Ishikawa (cell line): ENCODE results near the gene PTPRD.

Source experiments
- CEBPB ChIP-seq: IDR thresholded peaks from 2 replicates; pipeline ENCODE4 v1.6.1; 2012
- CREB1 ChIP-seq: IDR thresholded peaks from 2 replicates; pipeline ENCODE4 v1.6.1; 2012; ENCODE audit warnings: low read depth
- EGR1 ChIP-seq: IDR thresholded peaks from 2 replicates; pipeline ENCODE4 v1.6.1; 2012
- EP300 ChIP-seq: IDR thresholded peaks from 2 replicates; pipeline ENCODE4 v1.6.1; 2012; ENCODE audit warnings: borderline replicate concordance
- FOXM1 ChIP-seq: IDR thresholded peaks from 2 replicates; pipeline ENCODE4 v1.6.1; 2012; ENCODE audit warnings: low read depth, borderline replicate concordance
- MAX ChIP-seq: IDR thresholded peaks from 2 replicates; pipeline ENCODE4 v1.6.1; 2012
- NFIC ChIP-seq: IDR thresholded peaks from 2 replicates; pipeline ENCODE4 v1.6.1; 2012
- RAD21 ChIP-seq: IDR thresholded peaks from 2 replicates; pipeline ENCODE4 v1.6.1; 2012; ENCODE audit warnings: low read depth
- REST ChIP-seq: IDR thresholded peaks from 2 replicates; pipeline ENCODE4 v1.6.1; 2012; ENCODE audit warnings: low read depth, mild to moderate bottlenecking
- TAF1 ChIP-seq: IDR thresholded peaks from 2 replicates; pipeline ENCODE4 v1.6.1; 2012; ENCODE audit warnings: low read depth, mild to moderate bottlenecking
- TCF12 ChIP-seq: IDR thresholded peaks from 2 replicates; pipeline ENCODE4 v1.6.1; 2012; ENCODE audit warnings: low read depth
- TEAD4 ChIP-seq: IDR thresholded peaks from 2 replicates; pipeline ENCODE4 v1.6.1; 2012
- USF1 ChIP-seq: IDR thresholded peaks from 2 replicates; pipeline ENCODE4 v1.6.1; 2012
- YY1 ChIP-seq: IDR thresholded peaks from 2 replicates; pipeline ENCODE4 v1.6.1; 2012; ENCODE audit warnings: low read depth
- ZBTB7A ChIP-seq: IDR thresholded peaks from 2 replicates; pipeline ENCODE4 v1.6.1; 2012; ENCODE audit warnings: low read depth

Gene PTPRD

GRCh38 chr9:8769153-8769552 is 1843.6 kb downstream of the PTPRD start:
- TF ChIP-seq EP300, result no peak
- no peak for TF ChIP-seq TAF1
- TF ChIP-seq USF1, result no peak
- TF ChIP-seq RAD21, result no peak
- no peak for TF ChIP-seq CREB1

GRCh38 chr9:8766096-8766495 is 1846.7 kb downstream of the PTPRD start:
- TF ChIP-seq CEBPB (no peak), EP300 (no peak)

- TF ChIP-seq RAD21 (no peak), TAF1 (no peak), TEAD4 (no peak), TCF12 (no peak), USF1 (no peak), REST (no peak), MAX (no peak), EP300 (no peak), ZBTB7A (no peak), EGR1 (no peak), FOXM1 (no peak), YY1 (no peak), CEBPB (no peak), NFIC (no peak), CREB1 (no peak)
These were observed 1848.8 kb downstream of the PTPRD start for GRCh38 chr9:8764051-8764450.

- TF ChIP-seq YY1 (no peak), CREB1 (no peak), ZBTB7A (no peak), MAX (no peak), CEBPB (no peak), RAD21 (no peak), EP300 (no peak), NFIC (no peak), REST (no peak), TEAD4 (no peak), EGR1 (no peak), TCF12 (no peak), TAF1 (no peak), USF1 (no peak), FOXM1 (no peak)
These were observed 1850.2 kb downstream of the PTPRD start for GRCh38 chr9:8762479-8763085.

- no peak for TF ChIP-seq TEAD4
- TF ChIP-seq CREB1, result no peak
- TF ChIP-seq RAD21, result no peak
- no peak for TF ChIP-seq USF1
- no peak for TF ChIP-seq EGR1
- no peak for TF ChIP-seq ZBTB7A
- no peak for TF ChIP-seq TAF1
- TF ChIP-seq NFIC, result no peak
- no peak for TF ChIP-seq MAX
- TF ChIP-seq YY1, result no peak
- no peak for TF ChIP-seq REST
- TF ChIP-seq EP300, result no peak
- TF ChIP-seq TCF12, result no peak
- no peak for TF ChIP-seq FOXM1
- TF ChIP-seq CEBPB, result no peak
These were observed 1852.6 kb downstream of the PTPRD start for GRCh38 chr9:8760000-8760767.
